ENCODE measurements around the gene ANKUB1.

DNA sequence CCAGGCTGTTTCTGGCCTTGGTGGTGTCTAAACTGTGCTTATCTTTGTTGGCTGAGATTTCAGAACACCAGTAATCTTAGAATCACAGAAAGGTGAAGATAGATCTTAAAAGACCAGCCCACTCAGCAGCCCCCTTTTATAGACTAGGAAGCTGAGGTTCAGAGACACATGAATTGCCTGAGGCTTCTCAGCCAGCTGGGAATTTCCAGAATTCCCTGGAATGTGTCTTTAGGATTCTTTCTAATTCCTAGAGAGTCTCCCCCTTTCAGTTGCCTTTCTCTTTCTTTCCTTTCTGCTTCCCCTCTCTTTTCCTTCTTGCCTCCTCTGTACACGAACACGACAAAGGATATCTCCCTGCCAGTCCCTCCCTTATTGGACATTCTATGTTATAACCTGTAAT is 19.5 kb downstream of the ANKUB1 start:
- TF ChIP-seq POLR2AphosphoS5 (IDR thresholded peaks at IDR 0.05; ENCODE audit: low read depth, low read length), result no peak
- TF ChIP-seq, protein P1, sequence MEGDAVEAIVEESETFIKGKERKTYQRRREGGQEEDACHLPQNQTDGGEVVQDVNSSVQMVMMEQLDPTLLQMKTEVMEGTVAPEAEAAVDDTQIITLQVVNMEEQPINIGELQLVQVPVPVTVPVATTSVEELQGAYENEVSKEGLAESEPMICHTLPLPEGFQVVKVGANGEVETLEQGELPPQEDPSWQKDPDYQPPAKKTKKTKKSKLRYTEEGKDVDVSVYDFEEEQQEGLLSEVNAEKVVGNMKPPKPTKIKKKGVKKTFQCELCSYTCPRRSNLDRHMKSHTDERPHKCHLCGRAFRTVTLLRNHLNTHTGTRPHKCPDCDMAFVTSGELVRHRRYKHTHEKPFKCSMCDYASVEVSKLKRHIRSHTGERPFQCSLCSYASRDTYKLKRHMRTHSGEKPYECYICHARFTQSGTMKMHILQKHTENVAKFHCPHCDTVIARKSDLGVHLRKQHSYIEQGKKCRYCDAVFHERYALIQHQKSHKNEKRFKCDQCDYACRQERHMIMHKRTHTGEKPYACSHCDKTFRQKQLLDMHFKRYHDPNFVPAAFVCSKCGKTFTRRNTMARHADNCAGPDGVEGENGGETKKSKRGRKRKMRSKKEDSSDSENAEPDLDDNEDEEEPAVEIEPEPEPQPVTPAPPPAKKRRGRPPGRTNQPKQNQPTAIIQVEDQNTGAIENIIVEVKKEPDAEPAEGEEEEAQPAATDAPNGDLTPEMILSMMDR (IDR thresholded peaks at IDR 0.05), result no peak

Measured in Panc1 (cell line).